HEK293 (cell line): ENCODE results near the gene IVD.

Source experiments
- KLF10 ChIP-seq: fragments of 450-650 bp; IDR thresholded peaks from 2 replicates; pipeline ENCODE4 v1.5.1; 2018; ENCODE audit warnings: missing biosample characterization, mild to moderate bottlenecking, missing genetic modification characterization
- ZBTB1 ChIP-seq: fragments of 450-650 bp; formaldehyde crosslinking; IDR thresholded peaks from 2 replicates; pipeline ENCODE4 v1.5.1; 2016; ENCODE audit warnings: missing biosample characterization, missing genetic modification characterization
- ZNF114 ChIP-seq: fragments of 450-650 bp; formaldehyde crosslinking; IDR thresholded peaks from 2 replicates; pipeline ENCODE4 v1.5.0; 2017; ENCODE audit warnings: missing biosample characterization, missing genetic modification characterization
- ZNF138 ChIP-seq: fragments of 450-650 bp; formaldehyde crosslinking; IDR thresholded peaks from 2 replicates; pipeline ENCODE4 v1.5.1; 2016; ENCODE audit warnings: missing biosample characterization, missing genetic modification characterization, borderline replicate concordance
- ZNF248 ChIP-seq: fragments of 450-650 bp; formaldehyde crosslinking; IDR thresholded peaks from 2 replicates; pipeline ENCODE4 v1.5.1; 2017; ENCODE audit warnings: missing biosample characterization, missing genetic modification characterization
- ZNF629 ChIP-seq: fragments of 450-650 bp; formaldehyde crosslinking; IDR thresholded peaks from 2 replicates; pipeline ENCODE4 v1.5.1; 2017; ENCODE audit warnings: missing biosample characterization, missing genetic modification characterization
- TF ChIP-seq, protein P1 (sequence below): fragments of 450-650 bp; formaldehyde crosslinking; IDR thresholded peaks from 2 replicates; pipeline ENCODE4 v1.5.1; 2016; ENCODE audit warnings: missing biosample characterization, missing genetic modification characterization
- TF ChIP-seq, protein P2 (sequence below): fragments of 450-650 bp; formaldehyde crosslinking; conservative IDR thresholded peaks from 2 replicates; pipeline ENCODE4 v1.5.1; 2016; ENCODE audit warnings: low read depth, missing biosample characterization, missing genetic modification characterization
- TF ChIP-seq, protein P3 (sequence below): fragments of 450-650 bp; formaldehyde crosslinking; conservative IDR thresholded peaks from 2 replicates; pipeline ENCODE4 v1.5.1; 2016; ENCODE audit warnings: low read depth, missing biosample characterization, missing genetic modification characterization
- TF ChIP-seq, protein P4 (sequence below): fragments of 450-650 bp; formaldehyde crosslinking; IDR thresholded peaks from 2 replicates; pipeline ENCODE4 v1.5.1; 2016; ENCODE audit warnings: missing biosample characterization, missing genetic modification characterization

DNA sequence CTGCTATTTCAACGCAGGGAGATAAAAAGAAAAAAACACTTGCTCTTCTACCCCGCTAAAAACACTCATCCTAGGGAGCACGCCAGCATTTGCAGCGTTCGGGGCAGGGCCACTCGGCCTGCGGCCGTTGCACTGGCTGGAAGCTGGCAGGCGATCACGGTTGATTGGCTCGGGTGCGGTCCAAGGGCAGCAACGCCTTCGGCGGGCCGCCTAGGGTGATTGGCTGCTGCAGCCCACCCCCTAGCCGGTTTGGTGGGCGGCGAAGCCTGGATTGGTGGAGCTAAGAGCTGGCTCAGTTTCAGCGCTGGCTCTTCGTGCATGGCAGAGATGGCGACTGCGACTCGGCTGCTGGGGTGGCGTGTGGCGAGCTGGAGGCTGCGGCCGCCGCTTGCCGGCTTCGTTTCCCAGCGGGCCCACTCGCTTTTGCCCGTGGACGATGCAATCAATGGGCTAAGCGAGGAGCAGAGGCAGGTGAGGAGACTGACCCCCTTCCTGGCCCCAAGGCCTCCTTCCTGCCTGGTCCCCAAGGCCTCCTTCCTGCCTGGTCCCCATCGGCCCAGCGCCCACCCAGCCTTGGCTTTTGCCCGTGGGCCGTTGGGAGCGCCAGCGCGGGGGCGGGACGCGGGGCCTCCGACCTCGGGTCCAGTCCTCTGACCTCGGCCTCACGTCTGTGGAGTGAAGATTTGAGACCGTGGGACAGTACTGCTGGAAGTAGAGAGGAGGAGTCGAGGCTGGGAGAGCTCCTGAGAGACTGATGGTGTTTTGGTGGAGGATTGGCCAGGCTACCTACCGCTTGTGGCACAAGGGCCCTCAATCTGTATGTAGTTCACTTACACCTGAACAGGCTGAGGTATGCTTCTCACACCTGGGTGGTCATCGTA is at the start of gene IVD:
- TF ChIP-seq, protein P1, sequence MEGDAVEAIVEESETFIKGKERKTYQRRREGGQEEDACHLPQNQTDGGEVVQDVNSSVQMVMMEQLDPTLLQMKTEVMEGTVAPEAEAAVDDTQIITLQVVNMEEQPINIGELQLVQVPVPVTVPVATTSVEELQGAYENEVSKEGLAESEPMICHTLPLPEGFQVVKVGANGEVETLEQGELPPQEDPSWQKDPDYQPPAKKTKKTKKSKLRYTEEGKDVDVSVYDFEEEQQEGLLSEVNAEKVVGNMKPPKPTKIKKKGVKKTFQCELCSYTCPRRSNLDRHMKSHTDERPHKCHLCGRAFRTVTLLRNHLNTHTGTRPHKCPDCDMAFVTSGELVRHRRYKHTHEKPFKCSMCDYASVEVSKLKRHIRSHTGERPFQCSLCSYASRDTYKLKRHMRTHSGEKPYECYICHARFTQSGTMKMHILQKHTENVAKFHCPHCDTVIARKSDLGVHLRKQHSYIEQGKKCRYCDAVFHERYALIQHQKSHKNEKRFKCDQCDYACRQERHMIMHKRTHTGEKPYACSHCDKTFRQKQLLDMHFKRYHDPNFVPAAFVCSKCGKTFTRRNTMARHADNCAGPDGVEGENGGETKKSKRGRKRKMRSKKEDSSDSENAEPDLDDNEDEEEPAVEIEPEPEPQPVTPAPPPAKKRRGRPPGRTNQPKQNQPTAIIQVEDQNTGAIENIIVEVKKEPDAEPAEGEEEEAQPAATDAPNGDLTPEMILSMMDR, result no peak
- TF ChIP-seq ZNF248, result no peak
- TF ChIP-seq, protein P2, sequence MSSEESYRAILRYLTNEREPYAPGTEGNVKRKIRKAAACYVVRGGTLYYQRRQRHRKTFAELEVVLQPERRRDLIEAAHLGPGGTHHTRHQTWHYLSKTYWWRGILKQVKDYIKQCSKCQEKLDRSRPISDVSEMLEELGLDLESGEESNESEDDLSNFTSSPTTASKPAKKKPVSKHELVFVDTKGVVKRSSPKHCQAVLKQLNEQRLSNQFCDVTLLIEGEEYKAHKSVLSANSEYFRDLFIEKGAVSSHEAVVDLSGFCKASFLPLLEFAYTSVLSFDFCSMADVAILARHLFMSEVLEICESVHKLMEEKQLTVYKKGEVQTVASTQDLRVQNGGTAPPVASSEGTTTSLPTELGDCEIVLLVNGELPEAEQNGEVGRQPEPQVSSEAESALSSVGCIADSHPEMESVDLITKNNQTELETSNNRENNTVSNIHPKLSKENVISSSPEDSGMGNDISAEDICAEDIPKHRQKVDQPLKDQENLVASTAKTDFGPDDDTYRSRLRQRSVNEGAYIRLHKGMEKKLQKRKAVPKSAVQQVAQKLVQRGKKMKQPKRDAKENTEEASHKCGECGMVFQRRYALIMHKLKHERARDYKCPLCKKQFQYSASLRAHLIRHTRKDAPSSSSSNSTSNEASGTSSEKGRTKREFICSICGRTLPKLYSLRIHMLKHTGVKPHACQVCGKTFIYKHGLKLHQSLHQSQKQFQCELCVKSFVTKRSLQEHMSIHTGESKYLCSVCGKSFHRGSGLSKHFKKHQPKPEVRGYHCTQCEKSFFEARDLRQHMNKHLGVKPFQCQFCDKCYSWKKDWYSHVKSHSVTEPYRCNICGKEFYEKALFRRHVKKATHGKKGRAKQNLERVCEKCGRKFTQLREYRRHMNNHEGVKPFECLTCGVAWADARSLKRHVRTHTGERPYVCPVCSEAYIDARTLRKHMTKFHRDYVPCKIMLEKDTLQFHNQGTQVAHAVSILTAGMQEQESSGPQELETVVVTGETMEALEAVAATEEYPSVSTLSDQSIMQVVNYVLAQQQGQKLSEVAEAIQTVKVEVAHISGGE (tag by site-specific recombination), result no peak; the same call in 1 of the 2 replicates
- TF ChIP-seq, protein P3, sequence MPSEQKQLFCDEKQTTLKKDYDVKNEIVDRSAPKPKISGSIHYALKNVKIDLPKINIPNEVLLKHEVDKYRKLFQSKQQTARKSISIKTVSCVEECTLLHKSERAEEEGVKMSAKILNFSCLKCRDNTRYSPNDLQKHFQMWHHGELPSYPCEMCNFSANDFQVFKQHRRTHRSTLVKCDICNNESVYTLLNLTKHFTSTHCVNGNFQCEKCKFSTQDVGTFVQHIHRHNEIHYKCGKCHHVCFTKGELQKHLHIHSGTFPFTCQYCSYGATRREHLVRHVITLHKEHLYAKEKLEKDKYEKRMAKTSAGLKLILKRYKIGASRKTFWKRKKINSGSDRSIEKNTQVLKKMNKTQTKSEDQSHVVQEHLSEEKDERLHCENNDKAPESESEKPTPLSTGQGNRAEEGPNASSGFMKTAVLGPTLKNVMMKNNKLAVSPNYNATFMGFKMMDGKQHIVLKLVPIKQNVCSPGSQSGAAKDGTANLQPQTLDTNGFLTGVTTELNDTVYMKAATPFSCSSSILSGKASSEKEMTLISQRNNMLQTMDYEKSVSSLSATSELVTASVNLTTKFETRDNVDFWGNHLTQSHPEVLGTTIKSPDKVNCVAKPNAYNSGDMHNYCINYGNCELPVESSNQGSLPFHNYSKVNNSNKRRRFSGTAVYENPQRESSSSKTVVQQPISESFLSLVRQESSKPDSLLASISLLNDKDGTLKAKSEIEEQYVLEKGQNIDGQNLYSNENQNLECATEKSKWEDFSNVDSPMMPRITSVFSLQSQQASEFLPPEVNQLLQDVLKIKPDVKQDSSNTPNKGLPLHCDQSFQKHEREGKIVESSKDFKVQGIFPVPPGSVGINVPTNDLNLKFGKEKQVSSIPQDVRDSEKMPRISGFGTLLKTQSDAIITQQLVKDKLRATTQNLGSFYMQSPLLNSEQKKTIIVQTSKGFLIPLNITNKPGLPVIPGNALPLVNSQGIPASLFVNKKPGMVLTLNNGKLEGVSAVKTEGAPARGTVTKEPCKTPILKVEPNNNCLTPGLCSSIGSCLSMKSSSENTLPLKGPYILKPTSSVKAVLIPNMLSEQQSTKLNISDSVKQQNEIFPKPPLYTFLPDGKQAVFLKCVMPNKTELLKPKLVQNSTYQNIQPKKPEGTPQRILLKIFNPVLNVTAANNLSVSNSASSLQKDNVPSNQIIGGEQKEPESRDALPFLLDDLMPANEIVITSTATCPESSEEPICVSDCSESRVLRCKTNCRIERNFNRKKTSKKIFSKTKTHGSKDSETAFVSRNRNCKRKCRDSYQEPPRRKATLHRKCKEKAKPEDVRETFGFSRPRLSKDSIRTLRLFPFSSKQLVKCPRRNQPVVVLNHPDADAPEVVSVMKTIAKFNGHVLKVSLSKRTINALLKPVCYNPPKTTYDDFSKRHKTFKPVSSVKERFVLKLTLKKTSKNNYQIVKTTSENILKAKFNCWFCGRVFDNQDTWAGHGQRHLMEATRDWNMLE (tag by site-specific recombination), result no peak
- TF ChIP-seq KLF10 (tag by site-specific recombination), result no peak; the same call in 1 of the 2 replicates
- TF ChIP-seq, protein P4, sequence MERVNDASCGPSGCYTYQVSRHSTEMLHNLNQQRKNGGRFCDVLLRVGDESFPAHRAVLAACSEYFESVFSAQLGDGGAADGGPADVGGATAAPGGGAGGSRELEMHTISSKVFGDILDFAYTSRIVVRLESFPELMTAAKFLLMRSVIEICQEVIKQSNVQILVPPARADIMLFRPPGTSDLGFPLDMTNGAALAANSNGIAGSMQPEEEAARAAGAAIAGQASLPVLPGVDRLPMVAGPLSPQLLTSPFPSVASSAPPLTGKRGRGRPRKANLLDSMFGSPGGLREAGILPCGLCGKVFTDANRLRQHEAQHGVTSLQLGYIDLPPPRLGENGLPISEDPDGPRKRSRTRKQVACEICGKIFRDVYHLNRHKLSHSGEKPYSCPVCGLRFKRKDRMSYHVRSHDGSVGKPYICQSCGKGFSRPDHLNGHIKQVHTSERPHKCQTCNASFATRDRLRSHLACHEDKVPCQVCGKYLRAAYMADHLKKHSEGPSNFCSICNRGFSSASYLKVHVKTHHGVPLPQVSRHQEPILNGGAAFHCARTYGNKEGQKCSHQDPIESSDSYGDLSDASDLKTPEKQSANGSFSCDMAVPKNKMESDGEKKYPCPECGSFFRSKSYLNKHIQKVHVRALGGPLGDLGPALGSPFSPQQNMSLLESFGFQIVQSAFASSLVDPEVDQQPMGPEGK (tag by site-specific recombination), result no peak
- no peak for TF ChIP-seq ZNF629
- no peak for TF ChIP-seq ZBTB1
- TF ChIP-seq ZNF114 (tag by site-specific recombination), result no peak
- TF ChIP-seq ZNF138 (tag by site-specific recombination), result no peak
